Renal cortex interstitium (tissue), 15 donors: ENCODE data around the gene SHROOM4. TPM values are rescaled to one million over a fixed set of nuclear protein-coding genes. Genes with fewer than 3 reads are reported as not detected.

Experiments used
- DNase-seq, 11 donors: peaks; one replicate each; pipeline ENCODE4 v3.0.0-alpha.2; 2013; ENCODE audit warnings: low read depth in 9 of 11, low spot score in 4 of 11; ENCODE audit errors: extremely low read depth in 1 of 11
- long read RNA-seq, 16 experiments: transcript quantifications; one replicate each; lab custom pipeline, GENCODE V29; 2026
- polyA plus RNA-seq, 3 donors: library from polyadenylated mRNA; unstranded; fragments of 120-200 nt; gene quantifications; one replicate each; pipeline ENCODE4 v1.2.1, GENCODE V29; 2013; ENCODE audit not compliant: insufficient read length in 3 of 3

Gene SHROOM4
- polyA plus RNA-seq, result 10 to 100 TPM; 17.4 to 23.1 (median 17.4) TPM
- long read RNA-seq, donor 1, result 0 reads
- long read RNA-seq, donor 2, partial matches to known transcripts, result 6 of 6 reads
- long read RNA-seq, donor 2, other reads (novel, unspliced or antisense), result 0 of 6 reads
- long read RNA-seq, donor 3, result 0 reads
- long read RNA-seq, donor 4, partial matches to known transcripts, result 8 of 8 reads
- long read RNA-seq, donor 4, other reads (novel, unspliced or antisense), result 0 of 8 reads
- long read RNA-seq, donor 5, partial matches to known transcripts, result 39 of 39 reads
- long read RNA-seq, donor 5, other reads (novel, unspliced or antisense), result 0 of 39 reads
- long read RNA-seq, donor 6, result 0 reads
- long read RNA-seq, donor 7, partial matches to known transcripts, result 5 of 5 reads
- long read RNA-seq, donor 7, other reads (novel, unspliced or antisense), result 0 of 5 reads
- long read RNA-seq, donor 8, partial matches to known transcripts, result 13 of 13 reads
- long read RNA-seq, donor 8, other reads (novel, unspliced or antisense), result 0 of 13 reads
- long read RNA-seq, donor 9, result 0 reads
- long read RNA-seq, donor 10, result 0 reads
- long read RNA-seq, donor 11, result 0 reads
- long read RNA-seq, donor 12, result 0 reads
- long read RNA-seq, donor 13, partial matches to known transcripts, result 5 of 5 reads
- long read RNA-seq, donor 13, other reads (novel, unspliced or antisense), result 0 of 5 reads
- long read RNA-seq, donor 14, result 0 reads
- long read RNA-seq, donor 15, result 0 reads
- long read RNA-seq, donor 16, partial matches to known transcripts, result 31 of 32 reads
- long read RNA-seq, donor 16, other reads (novel, unspliced or antisense), result 0 of 32 reads

GRCh38 chrX:50813843-50814661 lies at the start of gene SHROOM4:
Gene SHROOM4, minus strand, starts transcription at chrX:50814194. Its CDS starts 176 bp downstream, at chrX:50814018.
- DNase-seq, result peak; percentile 56 to 80 (median 67)

- DNase-seq, result no peak
Measured at GRCh38 chrX:50863471-50863870, 49.5 kb upstream of the SHROOM4 start.

GRCh38 chrX:50860518-50860917 lies 46.5 kb upstream of the SHROOM4 start:
- DNase-seq, result no peak

- DNase-seq, result no peak
Measured at GRCh38 chrX:50858548-50858947, 44.6 kb upstream of the SHROOM4 start.

- DNase-seq, result no peak
Measured at GRCh38 chrX:50853399-50853798, 39.4 kb upstream of the SHROOM4 start.

GRCh38 chrX:50852524-50852923 lies 38.5 kb upstream of the SHROOM4 start:
- no peak for DNase-seq

GRCh38 chrX:50842221-50842620 lies 28.2 kb upstream of the SHROOM4 start:
- no peak for DNase-seq

GRCh38 chrX:50839730-50840129 lies 25.7 kb upstream of the SHROOM4 start:
- no peak for DNase-seq

GRCh38 chrX:50838820-50839600 lies 25.0 kb upstream of the SHROOM4 start:
- DNase-seq, result no peak

GRCh38 chrX:50827996-50828395 lies 14.0 kb upstream of the SHROOM4 start:
- DNase-seq, result no peak

GRCh38 chrX:50825825-50826224 lies 11.8 kb upstream of the SHROOM4 start:
- DNase-seq, result no peak

- DNase-seq, result no peak
Measured at GRCh38 chrX:50818986-50819385, 5.0 kb upstream of the SHROOM4 start.

- DNase-seq, result no peak
Measured at GRCh38 chrX:50815120-50815519, 1.1 kb upstream of the SHROOM4 start.

- no peak for DNase-seq
Measured at GRCh38 chrX:50814701-50815100, 707 bp upstream of the SHROOM4 start.

- DNase-seq, result peak in 1 of 11 donors; percentile 12
Measured at GRCh38 chrX:50812995-50813842, 775 bp downstream of the SHROOM4 start.

- peak in 3 of 11 donors; percentile 29 to 52 (median 48) for DNase-seq
Measured at GRCh38 chrX:50805276-50805675, 8.7 kb downstream of the SHROOM4 start.

- DNase-seq, result no peak
Measured at GRCh38 chrX:50801135-50801534, 12.9 kb downstream of the SHROOM4 start.

- DNase-seq, result peak in 1 of 11 donors; percentile 18
Measured at GRCh38 chrX:50799531-50799961, 14.4 kb downstream of the SHROOM4 start.
